ENCODE data around the gene HOXA7.

The HOXA7 gene

GRCh38 chr7:27185013-27185853 lies 28.8 kb upstream of the HOXA7 start, which contains the start of gene HOXA11 (continued):
- peak; percentile 78 for TF ChIP-seq ZBTB10 (tag by site-specific recombination; IDR thresholded peaks at IDR 0.05)
- TF ChIP-seq YY1 (tag by site-specific recombination; IDR thresholded peaks at IDR 0.05) = no peak
- TF ChIP-seq ZIC2 (tag by site-specific recombination; IDR thresholded peaks at IDR 0.05) = peak; percentile 82
- no peak for TF ChIP-seq ZNF324 (tag by site-specific recombination; IDR thresholded peaks at IDR 0.05)
- no peak for TF ChIP-seq ZNF404 (tag by site-specific recombination; IDR thresholded peaks at IDR 0.05)
- TF ChIP-seq ZNF76 (tag by site-specific recombination; IDR thresholded peaks at IDR 0.05; ENCODE audit: borderline replicate concordance, low read depth) = no peak
- TF ChIP-seq MYNN (tag by site-specific recombination; IDR thresholded peaks at IDR 0.05; ENCODE audit: borderline replicate concordance) = no peak
- no peak; the same call in 1 of the 2 replicates for TF ChIP-seq ZBTB11 (tag by site-specific recombination; conservative IDR thresholded peaks at IDR 0.05; ENCODE audit: low read depth)
- TF ChIP-seq WT1 (tag by site-specific recombination; IDR thresholded peaks at IDR 0.05) = no peak; the same call in 1 of the 2 replicates
- 0 out of 2 replicates have a peak, but pooled peaks have one; percentile 9 for TF ChIP-seq ZNF692 (tag by site-specific recombination; IDR thresholded peaks at IDR 0.05)
- TF ChIP-seq SP7 (tag by site-specific recombination; IDR thresholded peaks at IDR 0.05) = peak; percentile 40; the same call in 1 of the 2 replicates
- TF ChIP-seq IKZF3 (tag by site-specific recombination; IDR thresholded peaks at IDR 0.05) = peak; percentile 72
- TF ChIP-seq ZNF792 (tag by site-specific recombination; IDR thresholded peaks at IDR 0.05) = no peak
- peak; percentile 10; the same call in 1 of the 2 replicates for TF ChIP-seq INSM2 (tag by site-specific recombination; IDR thresholded peaks at IDR 0.05)
- no peak for TF ChIP-seq ZNF433 (tag by site-specific recombination; IDR thresholded peaks at IDR 0.05; ENCODE audit: low read depth)
- TF ChIP-seq ZFP37 (tag by site-specific recombination; IDR thresholded peaks at IDR 0.05) = peak; percentile 70; the same call in 1 of the 2 replicates
- TF ChIP-seq ZNF426 (tag by site-specific recombination; IDR thresholded peaks at IDR 0.05) = no peak
- peak; percentile 31; the same call in 1 of the 2 replicates for TF ChIP-seq ZNF362 (tag by site-specific recombination; IDR thresholded peaks at IDR 0.05)
- TF ChIP-seq ZFP3 (tag by site-specific recombination; IDR thresholded peaks at IDR 0.05; ENCODE audit: low read depth) = peak; percentile 58; the same call in 1 of the 2 replicates
- peak; percentile 92 for TF ChIP-seq ZXDB (tag by site-specific recombination; IDR thresholded peaks at IDR 0.05)
- TF ChIP-seq KLF7 (tag by site-specific recombination; IDR thresholded peaks at IDR 0.05; ENCODE audit: borderline replicate concordance) = no peak
- TF ChIP-seq ZNF416 (tag by site-specific recombination; IDR thresholded peaks at IDR 0.05) = no peak
- TF ChIP-seq ZNF510 (tag by site-specific recombination; IDR thresholded peaks at IDR 0.05; ENCODE audit: insufficient replicate concordance) = no peak
- TF ChIP-seq ATF2 (tag by site-specific recombination; IDR thresholded peaks at IDR 0.05; ENCODE audit: low read depth) = no peak
- TF ChIP-seq ZNF292 (tag by site-specific recombination; IDR thresholded peaks at IDR 0.05; ENCODE audit: borderline replicate concordance, low read depth) = no peak
